Fibroblast of the aortic adventitia (primary cell): ENCODE data around the gene SDSL. TPM values are rescaled to one million over a fixed set of nuclear protein-coding genes. Genes with fewer than 3 reads are reported as not detected.

Source experiments
- DNase-seq: peaks from one replicate; pipeline ENCODE4 v3.0.0-alpha.2; 2010; ENCODE audit warnings: low read depth
- H3K4me3 ChIP-seq: 2 replicates; pipeline ENCODE4 v1.5.1; 2011; ENCODE audit warnings: low read depth, mild to moderate bottlenecking, control low read depth, low read length, moderate library complexity
- total RNA-seq: library from RNA; depleted of rRNA; stranded (reverse); fragments of >200 nt; gene quantifications from 2 replicates; pipeline ENCODE4 v1.2.3, GENCODE V29; 2012; ENCODE audit warnings: low replicate concordance
- TF ChIP-seq, protein P1 (sequence below): IDR thresholded peaks from 2 replicates; pipeline ENCODE4 v1.5.1; 2011; ENCODE audit warnings: mild to moderate bottlenecking, low read length, control low read depth, inconsistent platforms; ENCODE audit not compliant: insufficient read depth

The SDSL gene
- total RNA-seq, 1 donor = 1.9 TPM

DNA sequence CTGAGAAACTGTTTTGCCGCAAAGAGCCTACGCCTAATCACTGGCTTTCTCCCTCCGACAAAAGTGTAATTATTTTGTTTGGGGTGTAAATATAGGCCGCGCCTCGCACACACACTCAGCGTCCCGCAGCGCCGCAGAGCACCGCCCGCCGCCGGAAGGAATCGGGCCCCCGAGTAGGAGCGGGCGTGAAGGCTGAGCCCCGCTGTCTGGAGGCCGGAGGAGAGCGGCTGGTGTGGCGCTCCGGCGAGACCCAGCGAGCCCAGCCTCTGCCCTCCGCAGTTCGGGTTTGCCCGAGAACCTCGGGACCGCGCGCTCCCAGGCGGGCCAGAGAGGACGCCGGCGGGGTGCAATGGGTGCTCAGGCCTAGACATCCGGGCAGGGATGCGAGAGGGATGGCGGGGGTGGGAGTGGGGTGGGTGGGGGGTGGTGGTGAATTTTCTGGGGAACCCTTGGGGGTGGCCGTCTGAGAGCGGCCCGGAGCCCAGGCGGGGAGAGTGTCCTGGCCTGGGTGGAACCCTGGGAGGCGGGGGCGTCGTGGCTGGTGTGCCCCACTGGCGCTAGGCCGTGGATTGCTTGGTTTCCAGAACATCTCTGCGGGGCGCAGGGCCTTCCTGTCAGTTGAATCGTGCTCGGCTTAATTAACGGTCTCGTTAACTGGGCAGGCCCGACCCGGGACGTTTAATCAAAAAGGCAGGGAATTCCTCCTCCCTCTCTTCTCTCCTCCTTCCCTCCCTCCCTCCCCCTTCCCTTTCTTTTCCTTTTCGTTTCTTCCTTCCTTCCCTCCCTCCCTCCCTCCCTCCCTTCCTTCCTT is 54.2 kb downstream of the SDSL start:
- no peak for DNase-seq
- H3K4me3 ChIP-seq = no peak overlapping the region
- TF ChIP-seq, protein P1, sequence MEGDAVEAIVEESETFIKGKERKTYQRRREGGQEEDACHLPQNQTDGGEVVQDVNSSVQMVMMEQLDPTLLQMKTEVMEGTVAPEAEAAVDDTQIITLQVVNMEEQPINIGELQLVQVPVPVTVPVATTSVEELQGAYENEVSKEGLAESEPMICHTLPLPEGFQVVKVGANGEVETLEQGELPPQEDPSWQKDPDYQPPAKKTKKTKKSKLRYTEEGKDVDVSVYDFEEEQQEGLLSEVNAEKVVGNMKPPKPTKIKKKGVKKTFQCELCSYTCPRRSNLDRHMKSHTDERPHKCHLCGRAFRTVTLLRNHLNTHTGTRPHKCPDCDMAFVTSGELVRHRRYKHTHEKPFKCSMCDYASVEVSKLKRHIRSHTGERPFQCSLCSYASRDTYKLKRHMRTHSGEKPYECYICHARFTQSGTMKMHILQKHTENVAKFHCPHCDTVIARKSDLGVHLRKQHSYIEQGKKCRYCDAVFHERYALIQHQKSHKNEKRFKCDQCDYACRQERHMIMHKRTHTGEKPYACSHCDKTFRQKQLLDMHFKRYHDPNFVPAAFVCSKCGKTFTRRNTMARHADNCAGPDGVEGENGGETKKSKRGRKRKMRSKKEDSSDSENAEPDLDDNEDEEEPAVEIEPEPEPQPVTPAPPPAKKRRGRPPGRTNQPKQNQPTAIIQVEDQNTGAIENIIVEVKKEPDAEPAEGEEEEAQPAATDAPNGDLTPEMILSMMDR = no peak

DNA sequence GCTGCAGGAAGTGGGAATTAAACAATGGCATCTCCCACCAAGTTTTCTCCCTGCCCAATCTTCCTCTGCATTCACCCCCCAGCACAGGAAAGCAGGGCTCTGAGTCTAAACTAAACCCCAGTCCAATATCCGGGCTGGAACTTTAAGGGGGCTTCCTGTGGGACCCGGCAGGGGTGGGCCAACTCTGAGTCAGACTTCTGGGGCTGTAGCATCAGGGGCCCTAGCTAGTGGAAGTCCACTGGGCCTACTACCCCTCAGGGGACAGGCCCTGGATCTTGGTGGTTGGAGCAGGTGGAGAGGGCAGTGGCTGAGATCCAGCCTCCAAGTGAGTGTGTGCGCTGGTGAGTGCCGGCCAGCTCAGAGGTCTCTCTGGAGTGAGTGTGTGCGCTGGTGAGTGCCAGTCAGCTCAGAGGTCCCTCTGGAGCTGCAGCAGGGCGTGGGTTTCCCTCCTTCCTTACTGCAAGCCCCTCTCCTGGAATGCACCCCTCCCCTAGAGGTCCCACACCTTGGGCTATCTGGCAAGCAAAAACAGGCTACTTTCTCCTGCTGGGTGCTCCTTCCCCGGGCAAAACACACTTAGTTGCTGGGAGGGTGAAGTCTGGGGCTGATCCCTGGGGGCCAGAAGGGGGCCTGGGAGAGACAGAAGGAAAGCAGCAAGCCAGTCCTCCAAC is 55.1 kb downstream of the SDSL start:
- DNase-seq = no peak
- no peak overlapping the region for H3K4me3 ChIP-seq
- TF ChIP-seq, protein P1 = no peak

DNA sequence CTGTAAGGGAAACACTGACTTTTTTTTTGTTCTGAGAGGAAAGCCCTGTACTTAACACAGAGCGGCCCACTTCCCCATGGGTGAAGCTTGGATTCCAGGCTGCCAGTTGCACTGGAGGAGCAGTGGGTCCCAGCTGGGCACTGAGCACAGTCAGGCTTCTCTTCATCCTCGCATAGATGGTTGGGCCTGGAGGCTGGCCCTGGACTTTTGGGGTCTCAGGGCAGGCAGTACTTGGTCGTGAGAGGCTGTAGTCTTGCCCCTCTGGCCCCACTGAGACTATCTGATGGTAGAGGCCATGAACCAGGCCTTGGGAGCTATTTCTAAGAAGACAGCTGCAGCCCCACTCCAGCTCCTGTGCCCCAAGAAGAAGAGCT is 55.6 kb downstream of the SDSL start:
- TF ChIP-seq, protein P1 = no peak
- no peak overlapping the region for H3K4me3 ChIP-seq
- no peak for DNase-seq

DNA sequence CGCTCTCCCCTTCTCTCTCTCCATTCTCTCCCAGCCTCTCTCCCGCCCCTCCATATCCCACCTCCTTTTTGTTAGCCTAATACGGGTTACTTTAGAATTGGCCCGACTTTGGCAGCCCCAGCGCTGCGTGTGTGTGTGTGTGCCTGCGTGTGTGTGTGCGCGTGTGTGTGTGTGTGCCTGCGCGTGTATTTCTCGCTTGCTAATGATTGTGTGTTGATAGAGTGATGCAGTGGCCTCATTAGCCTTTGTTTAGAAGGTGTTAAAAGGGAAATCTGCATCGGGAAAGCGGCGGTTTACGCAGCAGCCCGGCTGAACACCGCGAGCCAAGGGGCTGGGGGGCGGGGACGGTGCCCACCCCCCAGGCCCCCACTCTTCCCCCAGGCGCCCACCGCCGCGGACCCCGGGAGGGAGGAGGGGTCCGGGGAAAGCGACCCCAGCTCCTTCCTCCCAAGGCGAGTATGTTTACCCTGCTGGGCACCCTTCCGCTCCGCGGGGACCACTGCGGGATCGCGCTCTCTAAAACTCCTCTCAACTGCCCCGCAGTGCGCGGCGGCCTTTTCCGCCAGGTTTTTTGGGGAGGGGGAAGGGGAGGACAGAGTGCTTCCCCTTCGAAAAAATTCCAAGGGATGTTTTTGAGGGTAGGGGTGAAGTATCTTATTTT is 56.3 kb downstream of the SDSL start:
- no peak for DNase-seq
- TF ChIP-seq, protein P1 = no peak
- H3K4me3 ChIP-seq = no peak overlapping the region

DNA sequence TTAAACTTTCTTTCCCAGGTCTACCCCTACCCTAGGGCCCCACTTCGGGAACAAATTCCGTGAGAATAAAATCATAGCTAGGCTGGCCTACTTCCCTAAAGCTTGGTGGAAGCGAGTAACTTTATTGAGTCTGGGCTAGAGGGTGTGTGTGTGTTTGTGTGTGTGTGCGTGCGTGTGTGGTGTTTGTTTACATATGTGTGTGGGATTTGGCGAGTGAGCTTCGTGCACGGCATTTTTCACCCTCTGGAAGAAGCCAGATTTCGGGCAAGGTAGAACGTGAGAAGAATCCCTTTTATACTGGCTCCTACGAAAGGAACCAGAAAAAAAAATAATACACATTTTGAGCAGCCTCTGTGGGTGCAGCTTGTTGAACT is 57.0 kb downstream of the SDSL start:
- H3K4me3 ChIP-seq = no peak overlapping the region
- no peak for DNase-seq
- TF ChIP-seq, protein P1 = no peak

DNA sequence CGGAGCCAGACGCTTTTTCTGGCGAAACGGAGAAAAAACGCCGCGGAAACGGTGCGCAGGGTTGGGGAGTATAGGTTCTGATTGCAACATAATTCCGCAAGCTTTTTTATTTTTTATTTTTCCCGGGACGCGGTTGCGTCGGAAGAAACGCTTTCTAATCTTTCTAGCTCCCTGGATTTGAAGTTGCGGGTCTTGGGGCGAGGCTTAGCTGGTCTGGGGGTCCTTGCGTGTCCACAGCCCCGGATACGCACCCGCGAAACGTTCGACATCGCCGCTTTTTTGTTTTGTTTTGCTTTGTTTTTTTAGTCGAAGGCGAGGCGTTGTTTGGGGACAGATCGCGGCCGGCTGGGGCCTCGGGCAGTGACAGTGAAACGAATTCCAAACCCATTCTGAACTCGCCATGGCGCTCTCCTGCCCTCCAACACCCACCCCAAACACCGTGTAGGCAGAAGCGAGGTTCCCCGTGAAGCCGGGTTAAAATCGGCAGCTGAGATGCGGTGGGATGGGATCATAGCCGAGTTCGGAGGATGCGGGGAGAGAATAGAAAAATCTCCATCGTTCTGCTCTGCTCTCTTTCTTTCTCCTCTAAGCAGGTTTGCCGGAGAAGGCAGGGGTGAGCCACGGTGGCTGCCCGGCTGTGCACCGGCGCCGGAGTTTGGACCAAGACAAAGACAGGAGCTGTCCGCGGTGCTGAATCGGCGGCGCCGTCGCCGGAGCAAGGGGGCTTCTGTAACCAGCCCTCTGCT is 57.6 kb downstream of the SDSL start:
- TF ChIP-seq, protein P1 = no peak
- peak; percentile 44 for DNase-seq
- H3K4me3 ChIP-seq = no peak overlapping the region
